H1 (cell line): ENCODE data around the gene LAMP5. TPM values are rescaled to one million over a fixed set of nuclear protein-coding genes. Genes with fewer than 3 reads are reported as not detected.

Source experiments
- CTCF ChIA-PET: fragments of 300-600 bp; sonication (Branson Sonifier 250); formaldehyde crosslinking; loops from one replicate; lab custom pipeline; 2021; ENCODE audit not compliant: partially characterized antibody; lab: Charles Lee
- POLR2A ChIA-PET: fragments of 300-600 bp; sonication (Branson Sonifier 250); formaldehyde crosslinking; loops from one replicate; lab custom pipeline; 2021; ENCODE audit warnings: inconsistent platforms; ENCODE audit not compliant: partially characterized antibody; lab: Charles Lee
- DNase-seq, 2 experiments: peaks; one replicate each; pipeline versions ENCODE4 v3.0.0 to v3.0.0-alpha.2; 2010 to 2022; ENCODE audit warnings: low spot score in 2 of 2, low read depth in 1 of 2, mixed read lengths in 1 of 2
- FAIRE-seq: peaks from 2 replicates; lab custom pipeline; 2011; peaks lifted over from hg19 to GRCh38; lab: Jason Lieb, UNC
- H2AFZ ChIP-seq: 2 replicates; pipeline ENCODE4 v1.8.1; 2012; ENCODE audit warnings: low read length, inconsistent platforms
- H2AK5ac ChIP-seq: 2 replicates; pipeline ENCODE4 v1.6.1; 2013; ENCODE audit warnings: low read depth, low read length
- H2BK120ac ChIP-seq: replicated peaks from 2 replicates; pipeline ENCODE3; 2013; ENCODE audit warnings: low read depth, low read length, inconsistent platforms
- H2BK12ac ChIP-seq: 2 replicates; pipeline ENCODE4 v1.6.1; 2013; ENCODE audit warnings: low read depth, low read length
- H2BK15ac ChIP-seq: 2 replicates; pipeline ENCODE4 v1.6.1; 2013; ENCODE audit warnings: low read length
- H2BK20ac ChIP-seq: 2 replicates; pipeline ENCODE4 v1.6.1; 2013; ENCODE audit warnings: low read length
- H2BK5ac ChIP-seq: 2 replicates; pipeline ENCODE4 v1.6.1; 2013; ENCODE audit warnings: low read depth, low read length
- H3K14ac ChIP-seq: 2 replicates; pipeline ENCODE4 v1.6.1; 2013; ENCODE audit warnings: inconsistent platforms; ENCODE audit not compliant: insufficient read length
- H3K18ac ChIP-seq: 2 replicates; pipeline ENCODE4 v1.6.1; 2013; ENCODE audit warnings: low read length; ENCODE audit errors: extremely low read depth
- H3K23ac ChIP-seq: 2 replicates; pipeline ENCODE4 v1.6.1; 2013; ENCODE audit warnings: inconsistent platforms; ENCODE audit not compliant: insufficient read length
- H3K23me2 ChIP-seq: 2 replicates; pipeline ENCODE4 v1.6.1; 2013; ENCODE audit warnings: low read depth, low read length
- H3K27ac ChIP-seq: 2 replicates; pipeline ENCODE4 v1.6.1; 2011; ENCODE audit warnings: low read depth, low read length, inconsistent platforms
- H3K27me3 ChIP-seq, 4 experiments: replicated peaks in 1 of 4; 1 replicate in 1 of 4; 2 replicates in 3 of 4; pipeline versions ENCODE4 v1.6.1 to v1.8.1; 2011 to 2013; ENCODE audit warnings: low read length in 3 of 4, mild to moderate bottlenecking in 3 of 4, inconsistent platforms in 2 of 4, mixed read lengths in 2 of 4, moderate library complexity in 1 of 4; ENCODE audit not compliant: control insufficient read depth in 3 of 4, insufficient read depth in 3 of 4; ENCODE audit errors: extremely low read depth in 1 of 4
- H3K36me3 ChIP-seq, 4 experiments: 2 replicates each; pipeline versions ENCODE4 v1.6.1 to v1.8.1; 2011 to 2013; ENCODE audit warnings: mild to moderate bottlenecking in 4 of 4, low read length in 3 of 4, moderate library complexity in 2 of 4, control low read depth in 1 of 4, inconsistent platforms in 1 of 4; ENCODE audit not compliant: insufficient read depth in 4 of 4, control insufficient read depth in 2 of 4
- H3K4ac ChIP-seq: replicated peaks from 2 replicates; pipeline ENCODE3; 2013; ENCODE audit warnings: low read length, low read depth, mixed read lengths, inconsistent platforms; ENCODE audit not compliant: insufficient read length
- H3K4me1 ChIP-seq, 4 experiments: replicated peaks in 1 of 4; 1 replicate in 1 of 4; 2 replicates in 3 of 4; pipeline versions ENCODE4 v1.6.1 to v1.8.1; 2011 to 2013; ENCODE audit warnings: low read length in 3 of 4, inconsistent platforms in 2 of 4, mixed read lengths in 1 of 4; ENCODE audit not compliant: insufficient read depth in 4 of 4, control insufficient read depth in 3 of 4
- H3K4me2 ChIP-seq, 2 experiments: 2 replicates each; pipeline versions ENCODE4 v1.6.1 to v1.8.1; 2011 to 2013; ENCODE audit warnings: low read depth in 2 of 2, low read length in 2 of 2, control low read depth in 1 of 2, inconsistent platforms in 1 of 2, mild to moderate bottlenecking in 1 of 2; ENCODE audit not compliant: insufficient read depth in 1 of 2
- H3K4me3 ChIP-seq, 4 experiments: fragments of 200-600, 300-600 bp in 1 of 4; sonication (generic), shearing (Covaris generic), sonication (Bioruptor Twin) in 1 of 4; 2 replicates each; pipeline versions ENCODE4 v1.5.1 to v1.8.1; 2011 to 2016; ENCODE audit warnings: low read length in 4 of 4, low read depth in 3 of 4, control low read depth in 2 of 4, inconsistent platforms in 2 of 4, mild to moderate bottlenecking in 2 of 4, mixed read lengths in 1 of 4, moderate library complexity in 1 of 4; ENCODE audit not compliant: insufficient read depth in 2 of 4; ENCODE audit errors: extremely low read depth in 1 of 4
- H3K56ac ChIP-seq: replicated peaks from 2 replicates; pipeline ENCODE3; 2013; ENCODE audit warnings: low read depth, mild to moderate bottlenecking, mixed read lengths, low read length, inconsistent platforms; ENCODE audit not compliant: insufficient read length
- H3K79me1 ChIP-seq: 2 replicates; pipeline ENCODE4 v1.6.1; 2013; ENCODE audit warnings: low read depth, low read length, control low read depth
- H3K79me2 ChIP-seq, 2 experiments: 2 replicates each; pipeline versions ENCODE4 v1.6.1 to v1.8.1; 2012 to 2013; ENCODE audit warnings: low read length in 2 of 2, mild to moderate bottlenecking in 2 of 2, inconsistent platforms in 1 of 2; ENCODE audit not compliant: insufficient read depth in 2 of 2, control insufficient read depth in 1 of 2
- H3K9ac ChIP-seq, 4 experiments: replicated peaks in 1 of 4; 1 replicate in 1 of 4; 2 replicates in 3 of 4; pipeline versions ENCODE4 v1.6.1 to v1.8.1; 2011 to 2013; ENCODE audit warnings: low read depth in 3 of 4, low read length in 3 of 4, control low read depth in 2 of 4, mild to moderate bottlenecking in 2 of 4, moderate library complexity in 2 of 4, inconsistent platforms in 1 of 4; ENCODE audit errors: extremely low read depth in 1 of 4
- H3K9me3 ChIP-seq, 2 experiments: 2 replicates each; pipeline versions ENCODE4 v1.6.1 to v1.8.1; 2012 to 2013; ENCODE audit warnings: mild to moderate bottlenecking in 2 of 2, moderate library complexity in 2 of 2, control low read depth in 1 of 2, inconsistent platforms in 1 of 2, low read depth in 1 of 2, low read length in 1 of 2, mixed read lengths in 1 of 2; ENCODE audit not compliant: insufficient read depth in 2 of 2
- H4K20me1 ChIP-seq, 2 experiments: replicated peaks in 1 of 2; 2 replicates each; pipeline versions ENCODE3 to v1.8.1; 2011 to 2013; ENCODE audit warnings: inconsistent platforms in 2 of 2, low read length in 2 of 2, mild to moderate bottlenecking in 1 of 2; ENCODE audit not compliant: insufficient read depth in 2 of 2, control insufficient read depth in 1 of 2
- H4K5ac ChIP-seq: 2 replicates; pipeline ENCODE4 v1.6.1; 2013; ENCODE audit warnings: low read length, low read depth, mixed read lengths, inconsistent platforms; ENCODE audit not compliant: insufficient read length
- H4K8ac ChIP-seq: 2 replicates; pipeline ENCODE4 v1.8.0; 2013; ENCODE audit warnings: mild to moderate bottlenecking, moderate library complexity, low read length, inconsistent platforms; ENCODE audit not compliant: insufficient read depth; ENCODE audit errors: extremely low read depth
- H4K91ac ChIP-seq: replicated peaks from 2 replicates; pipeline ENCODE3; 2013; ENCODE audit warnings: low read length, mixed read lengths, inconsistent platforms; ENCODE audit not compliant: insufficient read length
- ASH2L ChIP-seq: fragments of 200-600, 300-600 bp; sonication (generic); IDR thresholded peaks from one replicate; pipeline ENCODE4 v1.7.1; 2017; ENCODE audit warnings: low read length
- EZH2 ChIP-seq: fragments of 200-600 bp; sonication (generic); IDR thresholded peaks from 2 replicates; pipeline ENCODE4 v1.7.1; 2012; ENCODE audit warnings: low read depth, mild to moderate bottlenecking, moderate library complexity, low read length, inconsistent platforms; ENCODE audit not compliant: severe bottlenecking
- KDM4A ChIP-seq: IDR thresholded peaks from one replicate; pipeline ENCODE4 v1.7.1; 2012; ENCODE audit warnings: low read depth, mild to moderate bottlenecking, moderate library complexity, low read length, inconsistent platforms; ENCODE audit not compliant: severe bottlenecking
- POLR2AphosphoS5 ChIP-seq: IDR thresholded peaks from 2 replicates; pipeline ENCODE4 v1.6.1; 2011; ENCODE audit warnings: low read depth, low read length
- RAD21 ChIP-seq, 2 experiments: IDR thresholded peaks in 1 of 2; conservative IDR thresholded peaks in 1 of 2; 2 replicates each; pipeline ENCODE4 v1.6.1; 2011; ENCODE audit warnings: low read depth in 2 of 2, low read length in 2 of 2, improper control_type of control experiment in 1 of 2, inconsistent platforms in 1 of 2, mild to moderate bottlenecking in 1 of 2, moderate library complexity in 1 of 2
- RNF2 ChIP-seq: fragments of 200-900, 300-1000 bp; sonication (generic); IDR thresholded peaks from 2 replicates; pipeline ENCODE4 v1.7.1; 2016; ENCODE audit warnings: borderline replicate concordance, low read depth, mild to moderate bottlenecking, antibody characterized with exemption, low read length; ENCODE audit not compliant: poor library complexity, severe bottlenecking; ENCODE audit errors: missing control alignments
- SIN3A ChIP-seq, 2 experiments: IDR thresholded peaks in 1 of 2; conservative IDR thresholded peaks in 1 of 2; 2 replicates each; pipeline ENCODE4 v1.6.1; 2011 to 2012; ENCODE audit warnings: low read length in 2 of 2, improper control_type of control experiment in 1 of 2, low read depth in 1 of 2, mild to moderate bottlenecking in 1 of 2
- YY1 ChIP-seq: IDR thresholded peaks from 2 replicates; pipeline ENCODE4 v1.6.1; 2011; ENCODE audit warnings: low read depth, mild to moderate bottlenecking, low read length
- WGBS, 2 experiments: shearing (Covaris generic) in 1 of 2; methylation state at CpG; one replicate each; pipeline versions ENCODE4 v1.1.6 to v1.1.7; 2013 to 2015; ENCODE audit warnings: low lambda C conversion rate in 2 of 2, mixed read lengths in 2 of 2, inconsistent platforms in 1 of 2, low coverage in 1 of 2, missing lambda C conversion rate in 1 of 2; ENCODE audit not compliant: insufficient replicate concordance in 2 of 2, insufficient coverage in 1 of 2, insufficient read length in 1 of 2; ENCODE audit errors: extremely low coverage in 1 of 2, missing lambda C conversion rate in 1 of 2; 5-methylcytosine and 5-hydroxymethylcytosine counted together
- long read RNA-seq, 2 experiments: library from RNA in 1 of 2; library from capped mRNA in 1 of 2; stranded (forward); transcript quantifications; one replicate each; pipeline ENCODE4 v2.0.0, GENCODE V29; 2021; ENCODE audit warnings: inconsistent platforms in 1 of 2
- polyA minus RNA-seq, 3 experiments: library from RNA; depleted of rRNA, polyadenylated mRNA; stranded (reverse); fragments of >200 nt; gene quantifications; 1 replicate in 2 of 3; 2 replicates in 1 of 3; pipeline ENCODE4 v1.2.3, GENCODE V29; 2011
- polyA plus RNA-seq, 7 experiments: library from polyadenylated mRNA; depleted of rRNA in 3 of 7; stranded (reverse) in 5 of 7; unstranded in 2 of 7; fragments of >200 nt in 5 of 7; fragments of 200-250 nt in 2 of 7; gene quantifications; 1 replicate in 5 of 7; 2 replicates in 1 of 7; 4 replicates in 1 of 7; pipeline versions ENCODE4 v1.2.1 to v1.2.3, GENCODE V29; 2011 to 2013; ENCODE audit warnings: missing spikeins in 2 of 7, mixed read lengths in 2 of 7
- total RNA-seq: library from RNA; stranded (reverse); fragmentation: NEBNext Ultra II Directional; extraction: Animal tissue kit (Norgen Biotek cat#: 25700); gene quantifications from 2 replicates; pipeline ENCODE4 v1.2.1, GENCODE V29; 2021

Gene LAMP5
- 0.22 and 0.31 TPM in 2 replicates for total RNA-seq
- 0.66 and 1.9 TPM in 2 replicates for polyA plus RNA-seq (2011; rRNA removed)
- polyA plus RNA-seq (2011; cell fraction: cytosol; rRNA removed), result 1.2 TPM
- polyA plus RNA-seq (2011; cell fraction: nucleus; rRNA removed), result 1.6 TPM
- 0.50 to 1.0 TPM (median 0.89 TPM) in 4 replicates for polyA plus RNA-seq (2012, experiment 1 of 2)
- polyA plus RNA-seq (2012, experiment 2 of 2), result 1.2 TPM
- polyA plus RNA-seq (2013, experiment 1 of 2), result 0.41 TPM
- 0.35 TPM for polyA plus RNA-seq (2013, experiment 2 of 2)
- 0.44 and 0.54 TPM in 2 replicates for polyA minus RNA-seq (2011; rRNA and poly(A)+ RNA removed)
- not detected for polyA minus RNA-seq (2011; cell fraction: cytosol; rRNA and poly(A)+ RNA removed)
- polyA minus RNA-seq (2011; cell fraction: nucleus; rRNA and poly(A)+ RNA removed), result not detected
- long read RNA-seq, experiment 1, result 0 reads
- long read RNA-seq, experiment 2, result 0 reads

GRCh38 chr20:9514461-9515213 is at the start of gene LAMP5:
LAMP5 (plus strand) TSS chr20:9514590; CDS start chr20:9514853, 263 bp downstream.
- Histone ChIP-seq H4K8ac (no peak within 1 kb of the TSS; the same call in 1 of the 2 replicates), H3K36me3 (no peaks in the 10 kb centered on the region), H3K56ac (no peak within 1 kb of the TSS), H4K91ac (no peak within 1 kb of the TSS), H3K18ac (0 out of 2 replicates have a peak within 1 kb of the TSS, but pooled peaks have one; percentile 21), H2BK5ac (no peak within 1 kb of the TSS), H3K23me2 (peaks cover 14% of the 10 kb centered on the region; the same call in 1 of the 2 replicates), H3K4me2 (peak within 1 kb of the TSS; percentile 74 to 93), H3K14ac (no peak within 1 kb of the TSS), H3K23ac (no peak within 1 kb of the TSS), H3K79me1 (no peaks in the 10 kb centered on the region), H3K79me2 (no peaks in the 10 kb centered on the region), H3K27ac (no peak within 1 kb of the TSS), H2BK120ac (no peak within 1 kb of the TSS), H4K20me1 (no peaks in the 10 kb centered on the region), H3K9ac (no peak within 1 kb of the TSS), H2BK15ac (no peak within 1 kb of the TSS; the same call in 1 of the 2 replicates), H3K4ac (no peak within 1 kb of the TSS), H2BK20ac (no peak within 1 kb of the TSS), H2AK5ac (no peak within 1 kb of the TSS), H3K4me1 (peaks cover 2 to 28% (median 14%) of the 10 kb centered on the region in 4 experiments; a peak in 6 of 7 replicates), H2BK12ac (no peak within 1 kb of the TSS), H3K9me3 (no peaks in the 10 kb centered on the region), H3K27me3 (peaks cover 52 to 93% (median 73%) of the 10 kb centered on the region in 4 experiments), H2AFZ (no peak within 1 kb of the TSS), H3K4me3 (peak within 1 kb of the TSS; percentile 42 to 63 (median 48); a peak in 7 of 8 replicates), H4K5ac (no peak within 1 kb of the TSS)
- FAIRE-seq (no peak), DNase-seq (peak in 1 of 2 experiments; percentile 80)
- CTCF ChIA-PET, result interaction anchor here (0.7 to 10.5 kb wide), 13 partner anchors 10 to 563 kb away, joined by 3 to 79 read pairs (median 3); no protein-coding TSS in a partner anchor
- POLR2A ChIA-PET, result interaction anchor here (1.1 kb wide), 2 partner anchors 9 to 59 kb away, joined by 3 to 5 read pairs; no protein-coding TSS in a partner anchor
- WGBS, 2 experiments, result 4% methylated on average over 30 of the region's 38 CpGs; no CpG with 5 or more reads in 1 of the 2 experiments
- TF ChIP-seq RAD21 (IDR thresholded peaks at IDR 0.05 in 1 of 2, conservative IDR thresholded peaks at IDR 0.05 in 1 of 2; ENCODE audit: low read depth in 2 of 2, low read length in 2 of 2) (peak; percentile 1; a peak in 1 of 4 replicates), POLR2AphosphoS5 (no peak), SIN3A (conservative IDR thresholded peaks at IDR 0.05 in 1 of 2, IDR thresholded peaks at IDR 0.05 in 1 of 2; ENCODE audit: low read depth in 1 of 2, low read length in 2 of 2) (peak; percentile 87 to 95; a peak in 3 of 4 replicates), RNF2 (peak; percentile 59), EZH2 (peak; percentile 46), YY1 (no peak), KDM4A (peak; percentile 70), ASH2L (peak; percentile 76)
